Nephron (organoid): ENCODE results near the gene CDK5.

ENCODE experiments used
- H3K27ac Mint-ChIP-seq, 3 experiments: 2 replicates each; pipeline ENCODE4 v1.8.0; 2020; ENCODE audit warnings: mixed read lengths in 3 of 3, mild to moderate bottlenecking in 2 of 3, moderate library complexity in 1 of 3
- H3K27me3 Mint-ChIP-seq: 2 replicates; pipeline ENCODE4 v1.8.0; 2021; ENCODE audit warnings: low read depth, mild to moderate bottlenecking, moderate library complexity, mixed read lengths
- H3K36me3 Mint-ChIP-seq: 2 replicates; pipeline ENCODE4 v1.8.0; 2020; ENCODE audit warnings: low read depth, mixed read lengths
- H3K4me1 Mint-ChIP-seq: 2 replicates; pipeline ENCODE4 v1.8.0; 2020; ENCODE audit warnings: mixed read lengths
- H3K4me3 Mint-ChIP-seq, 3 experiments: 2 replicates each; pipeline ENCODE4 v1.8.0; 2020; ENCODE audit warnings: mild to moderate bottlenecking in 3 of 3, mixed read lengths in 3 of 3, moderate library complexity in 2 of 3
- H3K9me3 Mint-ChIP-seq: 2 replicates; pipeline ENCODE4 v1.8.0; 2020; ENCODE audit warnings: mixed read lengths
- CTCF ChIP-seq, 3 experiments: fragments of 200-600 bp; sonication (generic); IDR thresholded peaks; one replicate each; pipeline ENCODE4 v1.5.0; 2021; ENCODE audit warnings: antibody characterized with exemption in 3 of 3; ENCODE audit not compliant: unreplicated experiment in 3 of 3

Gene CDK5

GRCh38 chr7:151076863-151077704 is 19.4 kb upstream of the CDK5 start:
- no peak overlapping the region for H3K27ac Mint-ChIP-seq
- TF ChIP-seq CTCF (IDR thresholded peaks at IDR 0.05; ENCODE audit: unreplicated experiment in 3 of 3) = peak in 1 of 3 experiments; percentile 30

DNA sequence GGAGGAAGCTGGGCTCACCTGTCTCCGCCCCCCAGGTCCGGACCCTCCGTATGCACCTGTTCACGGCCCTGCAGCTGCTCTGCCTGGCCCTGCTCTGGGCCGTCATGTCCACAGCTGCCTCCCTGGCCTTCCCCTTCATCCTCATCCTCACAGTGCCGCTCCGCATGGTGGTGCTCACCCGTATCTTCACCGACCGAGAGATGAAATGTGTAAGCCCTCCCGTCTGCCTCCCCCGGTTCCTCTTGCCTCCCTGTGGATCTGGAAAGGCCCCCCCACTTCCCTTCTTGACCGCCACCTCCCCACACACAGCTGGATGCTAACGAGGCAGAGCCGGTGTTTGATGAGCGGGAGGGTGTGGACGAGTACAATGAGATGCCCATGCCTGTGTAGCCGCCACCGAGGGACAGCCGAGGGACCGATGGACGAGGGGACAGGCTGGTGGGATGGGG is 18.3 kb upstream of the CDK5 start:
- Mint-ChIP-seq H3K27ac (no peak overlapping the region), H3K4me3 (no peak overlapping the region), H3K27me3 (no peaks in the 10 kb centered on the region), H3K9me3 (no peaks in the 10 kb centered on the region), H3K4me1 (peaks cover 18% of the 10 kb centered on the region), H3K36me3 (peaks cover 26% of the 10 kb centered on the region)
- TF ChIP-seq CTCF (IDR thresholded peaks at IDR 0.05; ENCODE audit: unreplicated experiment in 3 of 3) = no peak

More at GRCh38 chr7:151076863-151077704, 19.4 kb upstream of the CDK5 start:
- H3K4me1 Mint-ChIP-seq = peaks cover 18% of the 10 kb centered on the region
- no peaks in the 10 kb centered on the region for H3K9me3 Mint-ChIP-seq
- H3K4me3 Mint-ChIP-seq = peak overlapping the region in 2 of 3 experiments; percentile 19 to 25
- peaks cover 22% of the 10 kb centered on the region for H3K36me3 Mint-ChIP-seq
- no peaks in the 10 kb centered on the region for H3K27me3 Mint-ChIP-seq

DNA sequence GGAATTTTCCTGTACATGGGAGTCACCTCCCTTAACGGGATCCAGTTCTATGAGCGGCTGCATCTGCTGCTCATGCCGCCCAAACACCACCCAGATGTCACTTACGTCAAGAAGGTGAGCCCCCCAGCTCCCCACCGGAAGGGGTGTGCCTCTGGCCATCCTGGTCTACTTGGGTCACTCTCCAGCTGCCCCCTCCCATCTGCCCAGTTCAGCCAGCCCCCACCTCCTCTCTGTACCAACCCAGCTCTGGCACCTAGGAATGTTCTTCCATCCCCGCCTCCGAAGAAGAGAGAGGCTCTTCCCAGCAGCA is 17.9 kb upstream of the CDK5 start:
- H3K27me3 Mint-ChIP-seq = no peaks in the 10 kb centered on the region
- H3K36me3 Mint-ChIP-seq = peaks cover 26% of the 10 kb centered on the region
- peaks cover 18% of the 10 kb centered on the region for H3K4me1 Mint-ChIP-seq
- H3K4me3 Mint-ChIP-seq = peak overlapping the region in 2 of 3 experiments; percentile 14 to 37
- H3K27ac Mint-ChIP-seq = no peak overlapping the region
- H3K9me3 Mint-ChIP-seq = no peaks in the 10 kb centered on the region
- TF ChIP-seq CTCF (IDR thresholded peaks at IDR 0.05; ENCODE audit: unreplicated experiment in 3 of 3) = no peak

- peak overlapping the region in 2 of 3 experiments; percentile 14 to 37 for H3K4me3 Mint-ChIP-seq
- H3K27me3 Mint-ChIP-seq = no peaks in the 10 kb centered on the region
- TF ChIP-seq CTCF (IDR thresholded peaks at IDR 0.05; ENCODE audit: unreplicated experiment in 3 of 3) = no peak
- peaks cover 17% of the 10 kb centered on the region for H3K4me1 Mint-ChIP-seq
- no peak overlapping the region for H3K27ac Mint-ChIP-seq
- no peaks in the 10 kb centered on the region for H3K9me3 Mint-ChIP-seq
- peaks cover 26% of the 10 kb centered on the region for H3K36me3 Mint-ChIP-seq
Observed at GRCh38 chr7:151074817-151075661, 17.3 kb upstream of the CDK5 start.

DNA sequence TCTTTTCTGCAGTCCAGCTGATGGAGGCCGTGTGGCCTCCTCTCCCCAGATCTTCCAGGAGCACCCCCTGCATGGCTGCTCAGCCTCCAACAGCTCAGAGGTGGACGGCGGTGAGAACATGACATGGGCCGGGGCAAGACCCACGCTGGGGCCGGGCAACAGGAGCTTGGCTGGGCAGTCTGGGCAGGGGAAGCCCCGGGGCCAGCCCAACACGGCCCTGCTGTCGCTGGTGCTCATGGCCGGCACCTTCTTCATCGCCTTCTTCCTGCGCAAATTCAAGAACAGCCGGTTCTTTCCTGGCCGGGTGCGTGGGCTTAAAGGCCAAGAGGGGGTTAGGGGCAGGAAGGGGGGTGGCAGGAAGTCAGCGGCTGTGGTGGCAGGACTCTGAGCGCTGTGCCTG is 16.3 kb upstream of the CDK5 start:
- Mint-ChIP-seq H3K27me3 (no peaks in the 10 kb centered on the region), H3K36me3 (peaks cover 32% of the 10 kb centered on the region), H3K4me1 (peaks cover 9% of the 10 kb centered on the region), H3K4me3 (no peak overlapping the region), H3K27ac (no peak overlapping the region), H3K9me3 (no peaks in the 10 kb centered on the region)
- no peak for TF ChIP-seq CTCF (IDR thresholded peaks at IDR 0.05; ENCODE audit: unreplicated experiment in 3 of 3)
